Amniotic epithelial cell (primary cell): Measurements from ENCODE around the gene IFNG-AS1.

Experiments used
- DNase-seq: peaks from one replicate; pipeline ENCODE4 v3.0.0-alpha.2; 2010; ENCODE audit warnings: low read depth

The IFNG-AS1 gene

GRCh38 chr12:67989184-67989920, at the start of gene IFNG-AS1:
TSS of gene IFNG-AS1 (plus strand) at chr12:67989447.
- no peak for DNase-seq

- peak; percentile 45 for DNase-seq
Observed at GRCh38 chr12:67939611-67940010, 49.6 kb upstream of the IFNG-AS1 start.

GRCh38 chr12:67940780-67941243, 48.4 kb upstream of the IFNG-AS1 start:
- peak; percentile 80 for DNase-seq

GRCh38 chr12:67942724-67943123, 46.5 kb upstream of the IFNG-AS1 start:
- DNase-seq = no peak

GRCh38 chr12:67943141-67943892, 45.9 kb upstream of the IFNG-AS1 start:
- peak; percentile 67 for DNase-seq

GRCh38 chr12:67944093-67944492, 45.2 kb upstream of the IFNG-AS1 start:
- no peak for DNase-seq

- no peak for DNase-seq
Observed at GRCh38 chr12:67952787-67953186, 36.5 kb upstream of the IFNG-AS1 start.

- no peak for DNase-seq
Observed at GRCh38 chr12:67957383-67957782, 31.9 kb upstream of the IFNG-AS1 start.

GRCh38 chr12:67958187-67958586, 31.1 kb upstream of the IFNG-AS1 start:
- DNase-seq = no peak

- no peak for DNase-seq
Observed at GRCh38 chr12:67964456-67964855, 24.8 kb upstream of the IFNG-AS1 start.

- DNase-seq = no peak
Observed at GRCh38 chr12:67966560-67966959, 22.7 kb upstream of the IFNG-AS1 start.

- no peak for DNase-seq
Observed at GRCh38 chr12:67968321-67968720, 20.9 kb upstream of the IFNG-AS1 start.

GRCh38 chr12:67968725-67969124, 20.5 kb upstream of the IFNG-AS1 start:
- DNase-seq = no peak

GRCh38 chr12:67969134-67969802, 20.0 kb upstream of the IFNG-AS1 start:
- no peak for DNase-seq

- DNase-seq = no peak
Observed at GRCh38 chr12:67977668-67978067, 11.6 kb upstream of the IFNG-AS1 start.

GRCh38 chr12:67980391-67980790, 8.9 kb upstream of the IFNG-AS1 start:
- DNase-seq = no peak

GRCh38 chr12:67981287-67982162, 7.7 kb upstream of the IFNG-AS1 start:
- DNase-seq = peak; percentile 75

- no peak for DNase-seq
Observed at GRCh38 chr12:67982164-67982563, 7.1 kb upstream of the IFNG-AS1 start.

GRCh38 chr12:67986632-67987031, 2.6 kb upstream of the IFNG-AS1 start:
- peak; percentile 30 for DNase-seq

- DNase-seq = no peak
Observed at GRCh38 chr12:67988601-67989021, 636 bp upstream of the IFNG-AS1 start.

GRCh38 chr12:67991158-67991557, 1.9 kb downstream of the IFNG-AS1 start:
- DNase-seq = no peak

- no peak for DNase-seq
Observed at GRCh38 chr12:67993143-67993542, 3.9 kb downstream of the IFNG-AS1 start.
